Activated T-cell treated with anti-CD3 and anti-CD28 coated beads for 24 hours (primary cell): ENCODE measurements around the gene SNX7.

Experiments
- DNase-seq: peaks from one replicate; pipeline ENCODE4 v3.0.0-alpha.2; 2020; ENCODE audit warnings: low read depth

The SNX7 gene

GRCh38 chr1:98661544-98662355 lies at the start of gene SNX7:
Gene SNX7, plus strand, starts transcription at chr1:98661721. Its CDS starts 11 bp downstream, at chr1:98661732.
- no peak for DNase-seq

GRCh38 chr1:98637316-98637715 lies 24.2 kb upstream of the SNX7 start:
- DNase-seq, result no peak

GRCh38 chr1:98638185-98638584 lies 23.3 kb upstream of the SNX7 start:
- no peak for DNase-seq

GRCh38 chr1:98644510-98644909 lies 17.0 kb upstream of the SNX7 start:
- DNase-seq, result no peak

GRCh38 chr1:98651116-98651632 lies 10.3 kb upstream of the SNX7 start:
- no peak for DNase-seq

- DNase-seq, result no peak
Measured at GRCh38 chr1:98653123-98653522, 8.4 kb upstream of the SNX7 start.

- DNase-seq, result no peak
Measured at GRCh38 chr1:98659879-98660278, 1.6 kb upstream of the SNX7 start.

- DNase-seq, result no peak
Measured at GRCh38 chr1:98660940-98661543, 479 bp upstream of the SNX7 start.

GRCh38 chr1:98662356-98662670 lies 792 bp downstream of the SNX7 start:
- DNase-seq, result no peak

GRCh38 chr1:98668733-98669132 lies 7.2 kb downstream of the SNX7 start:
- no peak for DNase-seq

- DNase-seq, result no peak
Measured at GRCh38 chr1:98669355-98670296, 8.1 kb downstream of the SNX7 start.

GRCh38 chr1:98672189-98672588 lies 10.7 kb downstream of the SNX7 start:
- no peak for DNase-seq

GRCh38 chr1:98674075-98674781 lies 12.7 kb downstream of the SNX7 start:
- no peak for DNase-seq

GRCh38 chr1:98675282-98675681 lies 13.8 kb downstream of the SNX7 start:
- DNase-seq, result no peak

- DNase-seq, result no peak
Measured at GRCh38 chr1:98677288-98677687, 15.8 kb downstream of the SNX7 start.

- DNase-seq, result no peak
Measured at GRCh38 chr1:98681812-98682211, 20.3 kb downstream of the SNX7 start.

- no peak for DNase-seq
Measured at GRCh38 chr1:98688110-98688739, 26.7 kb downstream of the SNX7 start.

- DNase-seq, result no peak
Measured at GRCh38 chr1:98690576-98690975, 29.1 kb downstream of the SNX7 start.

- DNase-seq, result no peak
Measured at GRCh38 chr1:98692482-98692881, 31.0 kb downstream of the SNX7 start.

- no peak for DNase-seq
Measured at GRCh38 chr1:98693385-98693784, 31.9 kb downstream of the SNX7 start.

GRCh38 chr1:98696077-98696476 lies 34.6 kb downstream of the SNX7 start:
- DNase-seq, result no peak
